HEK293 (cell line): ENCODE results near the gene MICU1.
A peak's percentile ranks its signal among the peaks of the same experiment; 100 is the strongest.

Source experiments
- CTCF ChIA-PET: fragments of 350-600 bp; formaldehyde crosslinking; extraction: SDS; loops from one replicate; lab custom pipeline; 2021; ENCODE audit warnings: antibody characterized with exemption; lab: Yijun Ruan, JAX
- POLR2A ChIA-PET: fragments of 300-600 bp; formaldehyde crosslinking; extraction: SDS; loops from one replicate; lab custom pipeline; 2020; ENCODE audit warnings: antibody characterized with exemption, inconsistent platforms; lab: Yijun Ruan, JAX
- H3K27ac ChIP-seq: fragments of 200-500 bp; sonication (Bioruptor generic); 2 replicates; pipeline ENCODE4 v1.5.1; 2014; ENCODE audit warnings: low read depth, low read length, control low read depth, inconsistent platforms; ENCODE audit errors: extremely low read depth
- H3K36me3 ChIP-seq, 2 experiments: fragments of 200-500 bp in 1 of 2; sonication (Bioruptor generic) in 1 of 2; 1 replicate in 1 of 2; 2 replicates in 1 of 2; pipeline ENCODE4 v1.5.1; 2014 to 2017; ENCODE audit warnings: inconsistent platforms in 2 of 2, low read length in 2 of 2; ENCODE audit not compliant: control insufficient read depth in 2 of 2, insufficient read depth in 1 of 2
- H3K4me1 ChIP-seq: fragments of 200-500 bp; sonication (Bioruptor generic); 2 replicates; pipeline ENCODE4 v1.5.1; 2014; ENCODE audit warnings: mild to moderate bottlenecking, low read length, inconsistent platforms; ENCODE audit not compliant: control insufficient read depth, insufficient read depth
- H3K4me3 ChIP-seq: 2 replicates; pipeline ENCODE4 v1.5.1; 2011; ENCODE audit warnings: low read depth, mild to moderate bottlenecking, control low read depth, low read length, moderate library complexity
- H3K9me3 ChIP-seq: fragments of 200-500 bp; sonication (Bioruptor generic); 2 replicates; pipeline ENCODE4 v1.5.1; 2014; ENCODE audit warnings: low read depth, low read length, inconsistent platforms; ENCODE audit not compliant: control insufficient read depth, insufficient read depth
- CTCF ChIP-seq: fragments of 450-650 bp; formaldehyde crosslinking; IDR thresholded peaks from 2 replicates; pipeline ENCODE4 v1.5.1; 2016; ENCODE audit warnings: missing biosample characterization, missing genetic modification characterization
- IKZF3 ChIP-seq: fragments of 450-650 bp; IDR thresholded peaks from 2 replicates; pipeline ENCODE4 v1.5.0; 2018; ENCODE audit warnings: missing biosample characterization, mild to moderate bottlenecking, missing genetic modification characterization, moderate library complexity
- KLF1 ChIP-seq: fragments of 450-650 bp; formaldehyde crosslinking; IDR thresholded peaks from 2 replicates; pipeline ENCODE4 v1.5.1; 2016; ENCODE audit warnings: missing biosample characterization, missing genetic modification characterization
- SCRT2 ChIP-seq: fragments of 450-650 bp; formaldehyde crosslinking; IDR thresholded peaks from 2 replicates; pipeline ENCODE4 v1.5.1; 2016; ENCODE audit warnings: missing biosample characterization, missing genetic modification characterization
- TRIM28 ChIP-seq: IDR thresholded peaks from 2 replicates; pipeline ENCODE4 v1.6.1; 2011; ENCODE audit warnings: low read length, control low read depth, borderline replicate concordance
- WT1 ChIP-seq: fragments of 450-650 bp; formaldehyde crosslinking; IDR thresholded peaks from 2 replicates; pipeline ENCODE4 v1.5.1; 2016; ENCODE audit warnings: missing biosample characterization, missing genetic modification characterization
- ZEB2 ChIP-seq: fragments of 450-650 bp; formaldehyde crosslinking; IDR thresholded peaks from 2 replicates; pipeline ENCODE4 v1.5.1; 2016; ENCODE audit warnings: missing biosample characterization, missing genetic modification characterization
- ZNF112 ChIP-seq: fragments of 450-650 bp; formaldehyde crosslinking; IDR thresholded peaks from 2 replicates; pipeline ENCODE4 v1.5.0; 2017; ENCODE audit warnings: missing biosample characterization, missing genetic modification characterization
- ZNF146 ChIP-seq: fragments of 450-650 bp; formaldehyde crosslinking; IDR thresholded peaks from 2 replicates; pipeline ENCODE4 v1.5.1; 2016; ENCODE audit warnings: missing biosample characterization, missing genetic modification characterization
- ZNF157 ChIP-seq: fragments of 450-650 bp; formaldehyde crosslinking; IDR thresholded peaks from 2 replicates; pipeline ENCODE4 v1.5.1; 2016; ENCODE audit warnings: missing biosample characterization, missing genetic modification characterization
- ZNF26 ChIP-seq: fragments of 450-650 bp; formaldehyde crosslinking; IDR thresholded peaks from 2 replicates; pipeline ENCODE4 v1.5.1; 2016; ENCODE audit warnings: missing biosample characterization, missing genetic modification characterization
- ZNF280C ChIP-seq: fragments of 450-650 bp; formaldehyde crosslinking; IDR thresholded peaks from 2 replicates; pipeline ENCODE4 v1.5.1; 2016; ENCODE audit warnings: missing biosample characterization, missing genetic modification characterization
- ZNF501 ChIP-seq: fragments of 450-650 bp; formaldehyde crosslinking; IDR thresholded peaks from 2 replicates; pipeline ENCODE4 v1.5.1; 2016; ENCODE audit warnings: missing biosample characterization, missing genetic modification characterization
- ZNF555 ChIP-seq: fragments of 450-650 bp; formaldehyde crosslinking; conservative IDR thresholded peaks from 2 replicates; pipeline ENCODE4 v1.5.1; 2017; ENCODE audit warnings: missing biosample characterization, mild to moderate bottlenecking, missing genetic modification characterization, inconsistent platforms
- ZNF596 ChIP-seq: fragments of 450-650 bp; IDR thresholded peaks from 2 replicates; pipeline ENCODE4 v1.5.0; 2018; ENCODE audit warnings: missing biosample characterization, mild to moderate bottlenecking, missing genetic modification characterization, moderate library complexity
- ZNF600 ChIP-seq: fragments of 450-650 bp; formaldehyde crosslinking; IDR thresholded peaks from 2 replicates; pipeline ENCODE4 v1.5.1; 2016; ENCODE audit warnings: missing biosample characterization, missing genetic modification characterization
- ZNF639 ChIP-seq: fragments of 450-650 bp; formaldehyde crosslinking; IDR thresholded peaks from 2 replicates; pipeline ENCODE4 v1.5.1; 2016; ENCODE audit warnings: missing biosample characterization, missing genetic modification characterization
- ZNF658 ChIP-seq: fragments of 450-650 bp; formaldehyde crosslinking; IDR thresholded peaks from 2 replicates; pipeline ENCODE4; 2016; ENCODE audit warnings: missing biosample characterization, missing genetic modification characterization
- ZNF670 ChIP-seq: fragments of 450-650 bp; formaldehyde crosslinking; IDR thresholded peaks from 2 replicates; pipeline ENCODE4 v1.5.1; 2016; ENCODE audit warnings: missing biosample characterization, missing genetic modification characterization, low read depth
- ZNF692 ChIP-seq: fragments of 450-650 bp; formaldehyde crosslinking; IDR thresholded peaks from 2 replicates; pipeline ENCODE4 v1.5.1; 2016; ENCODE audit warnings: missing biosample characterization, missing genetic modification characterization
- ZNF747 ChIP-seq: fragments of 450-650 bp; formaldehyde crosslinking; IDR thresholded peaks from 2 replicates; pipeline ENCODE4 v1.5.1; 2016; ENCODE audit warnings: missing biosample characterization, missing genetic modification characterization
- ZNF792 ChIP-seq: fragments of 450-650 bp; formaldehyde crosslinking; IDR thresholded peaks from 2 replicates; pipeline ENCODE4 v1.5.1; 2016; ENCODE audit warnings: missing biosample characterization, missing genetic modification characterization
- ZNF830 ChIP-seq: fragments of 450-650 bp; IDR thresholded peaks from 2 replicates; pipeline ENCODE4 v1.5.0; 2018; ENCODE audit warnings: missing biosample characterization, missing genetic modification characterization, low read depth, mild to moderate bottlenecking, moderate library complexity
- ZSCAN18 ChIP-seq: fragments of 450-650 bp; formaldehyde crosslinking; IDR thresholded peaks from 2 replicates; pipeline ENCODE4 v1.5.1; 2016; ENCODE audit warnings: missing biosample characterization, missing genetic modification characterization

MICU1 gene

GRCh38 chr10:72499701-72500100 is 126.2 kb downstream of the MICU1 start:
- Histone ChIP-seq H3K9me3 (no peaks in the 10 kb centered on the region), H3K4me3 (no peak overlapping the region), H3K36me3 (no peaks in the 10 kb centered on the region), H3K27ac (no peak overlapping the region), H3K4me1 (no peaks in the 10 kb centered on the region)
- POLR2A ChIA-PET, result no interaction called here
- CTCF ChIA-PET, result interaction anchor here (0.7 kb wide), 1 partner anchor 81 kb away, joined by 3 read pairs; no protein-coding TSS in a partner anchor
- TF ChIP-seq ZNF792 (tag by site-specific recombination) (no peak), ZNF639 (tag by site-specific recombination) (no peak), ZNF280C (tag by site-specific recombination) (no peak), ZNF596 (no peak), SCRT2 (tag by site-specific recombination) (peak; percentile 78)

GRCh38 chr10:72490951-72491350 is 134.9 kb downstream of the MICU1 start:
- POLR2A ChIA-PET, result no interaction called here
- TF ChIP-seq ZNF747 (tag by site-specific recombination) (no peak), IKZF3 (tag by site-specific recombination) (no peak), ZSCAN18 (no peak), ZNF692 (tag by site-specific recombination) (no peak), ZNF555 (tag by site-specific recombination) (no peak)
- no peak overlapping the region for H3K4me3 ChIP-seq
- H3K9me3 ChIP-seq, result no peaks in the 10 kb centered on the region
- H3K36me3 ChIP-seq, result no peaks in the 10 kb centered on the region
- H3K27ac ChIP-seq, result no peak overlapping the region
- H3K4me1 ChIP-seq, result no peaks in the 10 kb centered on the region
- CTCF ChIA-PET, result no interaction called here

- CTCF ChIA-PET, result interaction anchor here (0.6 kb wide), 1 partner anchor 224 kb away, joined by 4 read pairs; no protein-coding TSS in a partner anchor
- POLR2A ChIA-PET, result no interaction called here
- Histone ChIP-seq H3K36me3 (no peaks in the 10 kb centered on the region), H3K4me1 (no peaks in the 10 kb centered on the region), H3K4me3 (no peak overlapping the region), H3K27ac (no peak overlapping the region), H3K9me3 (no peaks in the 10 kb centered on the region)
- TF ChIP-seq ZNF112, result no peak
- TF ChIP-seq WT1 (tag by site-specific recombination), result no peak
- TF ChIP-seq ZNF658 (tag by site-specific recombination), result no peak
- TF ChIP-seq TRIM28, result no peak
- no peak for TF ChIP-seq ZNF157 (tag by site-specific recombination)
- no peak for TF ChIP-seq ZEB2 (tag by site-specific recombination)
- TF ChIP-seq KLF1 (tag by site-specific recombination), result no peak
- TF ChIP-seq ZNF26 (tag by site-specific recombination), result no peak
- TF ChIP-seq ZNF501 (tag by site-specific recombination), result no peak
- no peak for TF ChIP-seq ZNF670 (tag by site-specific recombination)
- no peak for TF ChIP-seq ZNF600 (tag by site-specific recombination)
- no peak for TF ChIP-seq CTCF (tag by site-specific recombination)
- TF ChIP-seq ZNF146 (tag by site-specific recombination), result no peak
- no peak for TF ChIP-seq ZNF830 (tag by site-specific recombination)
Observed at GRCh38 chr10:72487521-72487920, 138.4 kb downstream of the MICU1 start.
